ENCODE measurements around the gene LRIT2. TPM values are rescaled to one million over a fixed set of nuclear protein-coding genes. Genes with fewer than 3 reads are reported as not detected.

The LRIT2 gene
- total RNA-seq, 1 experiment from 2014 or later = not detected

- Mint-ChIP-seq H3K4me1 (ENCODE audit: low read depth, unreplicated experiment) (no peaks in the 10 kb centered on the region), H3K36me3 (ENCODE audit: insufficient read depth, unreplicated experiment) (no peaks in the 10 kb centered on the region), H3K9me3 (ENCODE audit: unreplicated experiment) (no peaks in the 10 kb centered on the region), H3K4me3 (ENCODE audit: unreplicated experiment) (no peak overlapping the region), H3K27me3 (ENCODE audit: insufficient read depth, unreplicated experiment) (peaks cover 27% of the 10 kb centered on the region), H3K27ac (ENCODE audit: unreplicated experiment) (no peak overlapping the region)
- no peak for TF ChIP-seq CTCF (IDR thresholded peaks at IDR 0.05; ENCODE audit: insufficient read depth in 1 of 2, low read depth in 1 of 2, low read length in 1 of 2, severe bottlenecking in 1 of 2, unreplicated experiment in 1 of 2)
- H3K4me1 ChIP-seq = no peaks in the 10 kb centered on the region
- BruUV-seq (replicated peaks) = no TSS peak
- CTCF ChIA-PET = no interaction called here
- H3K4me3 ChIP-seq (ENCODE audit: low read depth, low read length) = no peak overlapping the region
- H3K9me3 ChIP-seq = no peaks in the 10 kb centered on the region
- POLR2A ChIA-PET = no interaction called here
- peaks cover 3% of the 10 kb centered on the region for H3K27me3 ChIP-seq (replicated peaks; ENCODE audit: control insufficient read depth, insufficient read depth, low read length)
- intact Hi-C loops (cut with micrococcal nuclease; ENCODE audit: unreplicated experiment) = no loop called here
- H3K36me3 ChIP-seq (ENCODE audit: control insufficient read depth, insufficient read depth, low read length) = no peaks in the 10 kb centered on the region
- DNase-seq = no peak
Measured at GRCh38 chr10:84243759-84244158, 18.4 kb upstream of the LRIT2 start.

- BruUV-seq (replicated peaks) = no TSS peak
- DNase-seq = no peak
- Histone ChIP-seq H3K4me3 (ENCODE audit: low read depth, low read length) (no peak within 1 kb of the TSS), H3K27me3 (replicated peaks; ENCODE audit: control insufficient read depth, insufficient read depth, low read length) (peaks cover 2% of the 10 kb centered on the region; the same call in 1 of the 2 replicates), H3K36me3 (ENCODE audit: control insufficient read depth, insufficient read depth, low read length) (no peaks in the 10 kb centered on the region), H3K9me3 (no peaks in the 10 kb centered on the region), H3K4me1 (no peaks in the 10 kb centered on the region)
- ChIA-PET POLR2A (no interaction called here), CTCF (interaction anchor here (0.9 kb wide), 1 partner anchor 24 kb away, joined by 4 read pairs; no protein-coding TSS in a partner anchor)
- Mint-ChIP-seq H3K27me3 (ENCODE audit: insufficient read depth, unreplicated experiment) (peaks cover 18% of the 10 kb centered on the region), H3K36me3 (ENCODE audit: insufficient read depth, unreplicated experiment) (no peaks in the 10 kb centered on the region), H3K4me3 (ENCODE audit: unreplicated experiment) (no peak within 1 kb of the TSS), H3K9me3 (ENCODE audit: unreplicated experiment) (no peaks in the 10 kb centered on the region), H3K4me1 (ENCODE audit: low read depth, unreplicated experiment) (no peaks in the 10 kb centered on the region), H3K27ac (ENCODE audit: unreplicated experiment) (no peak within 1 kb of the TSS)
- intact Hi-C loops (cut with micrococcal nuclease; ENCODE audit: unreplicated experiment) = no loop called here
- TF ChIP-seq CTCF (IDR thresholded peaks at IDR 0.05; ENCODE audit: insufficient read depth in 1 of 2, low read depth in 1 of 2, low read length in 1 of 2, severe bottlenecking in 1 of 2, unreplicated experiment in 1 of 2) = no peak
Measured at GRCh38 chr10:84241185-84241790, 15.9 kb upstream of the LRIT2 start, which contains the start of gene LRIT1. Gene LRIT1 (minus strand): TSS chr10:84241546. CDS start chr10:84241439, 107 bp downstream.

GRCh38 chr10:84238909-84239308 lies 13.6 kb upstream of the LRIT2 start:
- no peaks in the 10 kb centered on the region for H3K9me3 Mint-ChIP-seq (ENCODE audit: unreplicated experiment)
- ChIA-PET POLR2A (no interaction called here), CTCF (no interaction called here)
- intact Hi-C loops (cut with micrococcal nuclease; ENCODE audit: unreplicated experiment) = no loop called here
- H3K4me1 ChIP-seq = no peaks in the 10 kb centered on the region
- no peak for TF ChIP-seq CTCF (IDR thresholded peaks at IDR 0.05; ENCODE audit: insufficient read depth in 1 of 2, low read depth in 1 of 2, low read length in 1 of 2, severe bottlenecking in 1 of 2, unreplicated experiment in 1 of 2)
- no TSS peak for BruUV-seq (replicated peaks)
- H3K36me3 Mint-ChIP-seq (ENCODE audit: insufficient read depth, unreplicated experiment) = no peaks in the 10 kb centered on the region
- no peak for DNase-seq
- peaks cover 9% of the 10 kb centered on the region for H3K27me3 Mint-ChIP-seq (ENCODE audit: insufficient read depth, unreplicated experiment)
- no peaks in the 10 kb centered on the region for H3K9me3 ChIP-seq
- H3K36me3 ChIP-seq (ENCODE audit: control insufficient read depth, insufficient read depth, low read length) = no peaks in the 10 kb centered on the region
- H3K27ac Mint-ChIP-seq (ENCODE audit: unreplicated experiment) = no peak overlapping the region
- H3K4me3 ChIP-seq (ENCODE audit: low read depth, low read length) = no peak overlapping the region
- no peaks in the 10 kb centered on the region for H3K27me3 ChIP-seq (replicated peaks; ENCODE audit: control insufficient read depth, insufficient read depth, low read length)
- no peak overlapping the region for H3K4me3 Mint-ChIP-seq (ENCODE audit: unreplicated experiment)
- H3K4me1 Mint-ChIP-seq (ENCODE audit: low read depth, unreplicated experiment) = no peaks in the 10 kb centered on the region
